ENCODE results near the gene NMNAT3.
"Not testable (repeated sequence)": the region's sequence is repeated elsewhere in the genome, so short reads cannot be mapped to it uniquely, and the experiment has no call there.

The NMNAT3 gene

DNA sequence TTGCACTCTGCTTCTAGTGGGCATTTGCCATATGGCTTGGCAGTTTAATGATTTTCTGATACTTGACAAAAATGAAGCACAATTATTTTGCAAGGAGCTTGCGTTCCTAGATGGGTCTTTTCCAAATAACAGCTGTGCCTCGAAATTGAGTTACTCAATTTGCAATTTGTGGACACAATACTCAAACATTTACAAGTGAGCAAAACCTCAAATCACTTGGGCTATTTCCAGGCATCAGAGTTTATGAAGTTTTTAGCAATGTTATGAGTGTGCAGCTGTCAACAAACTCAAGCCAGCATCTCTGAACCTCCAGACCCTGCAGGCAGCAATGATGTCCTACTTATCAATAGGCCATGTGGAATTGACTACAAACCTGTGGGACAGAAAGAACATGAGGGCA lies 41.3 kb downstream of the NMNAT3 start:
- DNase-seq (ENCODE audit: low spot score) = no peak

DNA sequence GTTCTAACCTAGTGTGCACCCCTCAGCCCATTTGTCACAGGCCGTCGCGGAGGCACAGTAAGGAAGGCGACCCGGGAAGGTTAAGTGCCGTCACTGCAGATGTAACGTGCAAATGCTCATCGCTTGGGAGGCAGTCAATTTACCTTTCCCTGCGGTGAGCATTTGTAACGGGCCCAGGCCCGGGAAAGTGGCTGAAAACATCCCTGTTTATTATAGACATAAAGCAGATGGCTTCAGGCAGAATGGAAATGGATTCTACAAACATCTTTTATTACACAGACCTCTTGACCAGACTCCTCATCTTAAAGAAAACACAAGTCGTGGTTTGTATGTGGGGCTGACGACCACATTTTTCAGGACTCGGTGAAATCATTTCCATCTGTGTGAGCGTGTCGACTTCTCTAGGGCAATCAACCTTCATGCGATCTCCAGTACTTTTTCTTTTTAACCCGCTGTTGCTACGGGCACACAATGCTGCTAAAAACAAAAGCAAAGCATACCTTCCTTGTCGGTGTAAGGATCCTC lies 43.6 kb downstream of the NMNAT3 start:
- no peak for DNase-seq (ENCODE audit: low spot score)

DNA sequence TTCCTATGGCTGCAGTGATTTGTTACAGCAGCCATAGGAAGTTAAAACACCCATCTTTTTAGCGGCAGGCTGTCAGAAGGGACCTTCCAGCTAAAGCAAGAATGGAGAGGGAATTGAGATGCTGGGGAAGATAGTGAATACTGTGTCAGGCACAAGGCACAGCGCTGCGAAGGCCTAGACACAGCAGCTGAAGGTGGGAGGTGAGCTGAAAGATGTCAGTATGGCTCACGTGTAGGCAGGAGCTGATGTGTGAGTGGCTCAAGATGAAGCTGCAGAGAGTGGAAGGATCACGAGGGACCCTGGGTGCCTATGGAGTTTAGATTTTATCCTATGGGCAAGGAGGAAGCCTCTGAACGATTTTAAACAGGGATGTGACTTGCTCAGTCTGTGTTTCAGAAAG lies 44.3 kb downstream of the NMNAT3 start:
- no peak for DNase-seq (ENCODE audit: low spot score)

DNA sequence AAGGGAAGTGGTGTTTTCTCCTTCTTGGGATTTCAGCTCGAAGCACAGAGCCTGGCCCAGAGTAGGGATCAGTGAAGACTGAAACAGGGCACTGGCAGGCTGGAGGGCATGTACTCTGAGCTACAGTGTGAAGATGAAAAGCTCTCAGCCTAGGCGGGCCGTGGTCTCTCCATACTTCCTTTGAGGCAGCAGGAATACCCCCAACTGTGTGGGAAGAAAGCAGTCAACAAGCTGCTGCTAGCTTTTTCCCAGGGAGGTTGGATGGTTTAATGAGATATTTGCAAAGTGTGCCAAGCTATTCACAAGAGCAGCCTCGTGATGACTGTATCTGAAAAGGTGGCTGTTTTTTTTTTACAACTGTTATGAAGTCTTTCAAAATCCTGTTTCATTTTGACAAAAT lies 47.2 kb downstream of the NMNAT3 start:
- peak; percentile 27 for DNase-seq (ENCODE audit: low spot score)

DNA sequence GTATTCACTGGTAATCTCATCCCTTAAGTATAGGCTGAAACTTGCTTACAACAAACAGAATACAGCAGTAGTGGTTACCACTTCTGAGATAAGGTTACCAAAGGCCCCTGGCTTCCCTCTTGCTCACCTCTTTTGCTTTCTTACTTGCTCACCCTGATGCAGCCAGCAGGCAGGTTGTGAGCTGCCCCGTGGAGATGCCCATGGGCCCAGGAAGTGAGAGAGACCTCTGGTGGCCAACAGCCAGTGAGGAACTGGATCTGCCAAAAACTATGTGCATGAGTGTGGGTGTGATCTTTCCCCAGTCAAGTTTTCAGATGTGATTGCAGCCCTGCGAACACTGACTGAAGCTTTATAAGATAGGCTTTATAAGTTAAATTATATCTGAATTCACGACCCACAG lies 48.7 kb downstream of the NMNAT3 start:
- DNase-seq (ENCODE audit: low spot score) = peak; percentile 69

DNA sequence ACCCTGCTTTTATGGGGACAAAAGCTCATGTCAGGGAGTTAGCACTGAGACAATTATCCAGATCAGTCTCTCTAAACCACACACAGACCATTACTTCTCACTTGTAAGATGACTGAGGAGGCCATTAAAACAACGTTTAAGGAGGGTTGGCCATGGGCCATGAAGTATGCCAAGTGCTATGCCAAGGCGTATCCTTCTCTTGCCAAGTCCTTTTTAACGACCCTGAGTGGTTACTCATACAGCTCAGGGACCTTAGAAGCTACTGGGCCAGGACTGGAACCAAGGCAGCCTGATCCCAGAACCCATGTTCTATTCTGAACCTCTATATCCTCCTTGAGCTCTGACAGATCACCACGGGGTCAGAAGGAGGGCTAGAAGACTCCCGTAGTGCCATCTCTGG lies 50.0 kb downstream of the NMNAT3 start:
- no peak for DNase-seq (ENCODE audit: low spot score)

DNA sequence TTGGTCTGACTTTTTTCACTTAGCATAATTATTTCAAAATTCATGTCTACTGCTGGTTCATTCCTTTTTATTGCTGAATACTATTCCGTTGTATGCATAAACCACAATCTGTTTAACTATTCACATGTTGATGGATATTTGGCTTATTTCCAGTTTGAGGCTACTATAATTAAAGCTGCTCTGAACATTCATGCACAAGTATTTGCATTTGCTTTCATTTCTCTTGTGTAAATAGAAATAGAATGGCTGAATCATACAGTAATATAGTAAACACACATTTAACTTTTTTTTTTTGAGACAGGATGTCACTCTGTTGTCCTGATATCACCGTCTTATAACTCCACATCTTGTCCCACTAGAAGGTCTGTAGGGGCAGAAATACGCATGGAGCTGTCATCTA lies 57.3 kb downstream of the NMNAT3 start:
- DNase-seq (ENCODE audit: low spot score) = no peak

DNA sequence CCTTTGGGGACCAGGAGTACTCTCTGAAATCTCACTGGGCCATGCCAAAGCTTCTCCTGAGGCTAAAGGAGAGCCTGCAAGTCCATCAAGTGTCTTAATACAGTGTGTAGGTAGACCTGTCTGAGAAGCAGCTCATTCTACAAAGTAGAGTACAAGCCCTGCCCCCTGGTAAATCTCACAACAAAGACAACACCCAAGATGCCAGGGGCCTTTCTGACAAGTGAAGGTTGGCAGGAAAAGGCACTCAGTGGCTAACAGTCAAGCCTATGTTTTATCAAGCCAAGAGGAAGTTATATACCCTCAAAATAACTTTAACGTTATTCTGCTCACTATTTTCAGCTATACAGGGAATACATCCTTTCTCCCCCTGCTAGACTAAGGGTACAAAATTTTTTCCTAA lies 58.3 kb downstream of the NMNAT3 start:
- DNase-seq (ENCODE audit: low spot score) = no peak

DNA sequence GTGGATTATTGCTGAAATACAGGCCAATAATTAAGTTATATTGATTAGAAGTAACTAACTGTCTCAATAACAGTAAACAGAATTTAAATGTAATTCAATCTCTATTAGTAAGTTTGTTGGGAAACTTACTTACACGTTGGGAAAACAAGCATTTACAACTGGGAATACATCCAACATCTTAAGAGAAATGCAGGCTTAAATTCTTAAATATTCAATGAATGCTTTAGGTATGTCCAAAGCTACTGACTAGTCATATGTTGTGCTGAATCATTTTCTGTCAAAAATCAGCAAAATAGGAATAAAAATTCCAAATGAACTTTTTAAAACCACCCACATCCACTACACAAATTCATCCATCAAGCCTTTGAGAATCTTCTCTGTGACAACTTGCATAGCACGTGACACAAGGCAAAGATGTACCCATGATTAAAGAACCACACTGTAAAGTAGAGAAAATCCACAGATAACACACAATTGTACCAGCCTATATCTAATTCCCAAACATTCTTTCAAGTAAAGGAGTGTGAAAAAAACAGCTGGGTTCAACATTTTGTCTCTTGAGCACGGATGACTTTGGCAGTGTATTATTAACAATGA lies 60.0 kb downstream of the NMNAT3 start:
- no peak for DNase-seq (ENCODE audit: low spot score)

DNA sequence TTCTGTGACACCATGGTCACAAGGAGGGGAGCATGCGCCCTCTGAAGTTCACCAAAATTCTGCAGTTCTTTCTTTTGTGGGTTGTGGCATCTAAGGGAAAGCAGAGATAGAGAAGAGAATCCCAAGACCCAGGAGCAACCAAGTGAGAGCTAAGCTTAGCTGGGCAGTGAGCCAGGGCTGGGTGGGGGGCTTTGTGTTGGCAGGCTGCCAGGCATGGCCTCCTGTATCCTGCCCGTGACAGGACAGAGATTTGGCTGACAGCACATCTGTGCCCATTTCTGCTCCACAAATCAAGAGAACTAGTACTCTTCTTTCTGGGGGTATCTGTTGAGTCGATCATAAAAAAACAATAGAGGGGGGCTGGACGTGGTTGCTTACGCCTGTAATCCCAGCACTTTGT lies 66.2 kb downstream of the NMNAT3 start:
- DNase-seq (ENCODE audit: low spot score) = no peak

DNA sequence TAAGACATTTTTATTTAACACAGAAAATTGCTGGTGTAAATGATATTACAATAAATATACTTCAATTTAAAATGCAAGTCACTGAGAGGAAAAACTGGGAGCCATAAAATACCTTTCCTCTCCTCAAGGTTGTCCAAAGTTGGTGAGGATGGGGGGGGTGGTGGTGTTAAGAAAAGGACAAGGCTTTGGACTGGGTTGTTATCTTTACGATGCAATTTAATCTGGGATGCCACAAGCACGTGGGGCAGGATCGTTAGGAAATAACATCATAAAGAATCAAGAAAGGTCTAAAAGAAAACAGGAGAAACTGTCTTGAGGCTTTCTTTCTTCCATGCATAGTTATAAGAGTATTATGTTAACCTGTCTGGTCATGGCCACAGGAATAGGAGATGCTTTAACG lies 66.9 kb downstream of the NMNAT3 start:
- DNase-seq (ENCODE audit: low spot score) = no peak

DNA sequence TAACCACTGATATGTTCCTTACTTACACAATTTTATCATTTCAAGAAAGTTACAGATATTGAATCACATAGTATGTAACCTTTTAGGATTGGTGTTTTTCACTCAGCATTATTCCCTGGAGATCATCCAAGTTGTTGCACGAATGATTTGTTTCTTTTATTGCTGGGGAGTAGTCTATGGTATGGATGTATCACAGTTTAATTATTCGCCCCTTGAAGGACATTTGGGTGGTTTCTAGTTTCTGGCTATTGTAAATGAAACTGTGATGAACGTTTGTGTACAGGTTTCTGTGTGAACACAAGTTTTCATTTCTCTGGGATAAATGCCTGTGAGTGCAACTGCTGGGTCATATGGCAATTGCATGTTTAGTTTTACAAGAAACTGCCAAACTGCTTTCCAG lies 68.8 kb downstream of the NMNAT3 start:
- no peak for DNase-seq (ENCODE audit: low spot score)

DNA sequence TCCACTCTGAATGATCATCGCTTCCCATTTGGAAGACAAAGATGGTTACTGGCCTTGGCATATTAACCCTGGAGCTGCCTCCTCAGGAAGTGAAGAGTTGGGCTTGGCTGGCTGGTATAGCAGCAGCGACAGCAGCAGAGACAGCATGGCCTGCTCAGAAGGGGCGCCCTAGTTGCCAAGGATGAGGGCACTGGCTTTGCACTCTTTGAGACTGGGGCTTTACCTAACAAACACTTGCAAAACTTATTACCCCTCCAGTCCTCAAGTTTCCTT lies 69.7 kb downstream of the NMNAT3 start:
- DNase-seq (ENCODE audit: low spot score) = no peak

DNA sequence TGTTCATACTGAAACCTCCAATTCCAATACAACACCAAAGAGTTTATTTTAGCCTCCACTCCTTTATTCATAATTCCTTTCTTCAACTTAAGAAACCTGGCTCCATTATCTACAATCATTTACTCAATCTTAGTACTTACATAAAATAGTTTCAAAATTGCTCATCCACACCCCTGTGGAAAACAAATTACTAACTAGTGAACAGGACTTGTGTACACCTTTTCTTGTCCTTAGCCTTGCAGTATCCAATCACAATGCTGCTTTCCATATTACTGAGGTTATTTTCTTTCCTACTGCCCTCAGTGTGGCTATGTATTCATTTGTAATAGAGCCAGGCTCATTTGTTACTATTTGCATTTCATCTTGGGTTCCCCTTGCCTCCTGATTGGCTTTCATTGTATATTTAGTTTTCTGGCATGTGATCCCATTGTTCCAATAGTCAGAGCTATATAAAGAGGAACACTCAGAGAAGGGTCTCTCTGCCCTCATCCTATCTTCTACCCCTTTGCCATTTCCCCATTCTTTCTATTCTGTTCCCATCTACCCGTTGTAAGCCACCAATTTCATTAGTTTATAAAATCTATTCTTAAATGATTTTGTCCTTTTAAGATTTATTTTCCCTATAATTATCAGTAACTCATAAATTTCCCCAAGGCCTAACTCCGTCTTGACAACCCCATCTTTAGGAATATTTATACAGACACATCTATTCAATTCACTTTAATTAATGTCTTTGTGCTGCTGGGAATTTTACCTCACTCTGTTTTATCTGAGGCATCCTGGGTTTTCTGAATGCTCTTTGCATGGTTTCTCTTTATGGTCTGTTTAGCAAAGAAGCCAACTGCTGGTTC lies 70.3 kb downstream of the NMNAT3 start:
- DNase-seq (ENCODE audit: low spot score) = no peak

DNA sequence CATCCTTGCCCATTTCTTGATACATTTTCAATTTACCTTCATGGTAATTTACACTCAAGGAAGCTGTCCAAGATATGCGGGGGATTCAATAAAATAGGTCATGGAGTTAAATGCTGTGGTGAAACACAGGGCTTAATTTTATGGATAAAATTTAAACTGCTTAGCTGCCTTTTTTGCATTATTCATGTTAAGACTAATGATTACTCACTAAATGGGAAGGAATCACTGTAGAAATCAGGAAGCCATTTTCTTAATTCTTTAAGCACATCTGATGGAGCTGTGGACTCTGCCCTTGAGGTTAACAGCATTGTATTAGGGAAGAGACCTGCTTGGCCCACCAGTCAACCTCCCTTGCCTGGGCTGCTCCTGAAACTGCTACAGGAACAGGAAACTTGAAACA lies 75.8 kb downstream of the NMNAT3 start:
- DNase-seq (ENCODE audit: low spot score) = no peak

DNA sequence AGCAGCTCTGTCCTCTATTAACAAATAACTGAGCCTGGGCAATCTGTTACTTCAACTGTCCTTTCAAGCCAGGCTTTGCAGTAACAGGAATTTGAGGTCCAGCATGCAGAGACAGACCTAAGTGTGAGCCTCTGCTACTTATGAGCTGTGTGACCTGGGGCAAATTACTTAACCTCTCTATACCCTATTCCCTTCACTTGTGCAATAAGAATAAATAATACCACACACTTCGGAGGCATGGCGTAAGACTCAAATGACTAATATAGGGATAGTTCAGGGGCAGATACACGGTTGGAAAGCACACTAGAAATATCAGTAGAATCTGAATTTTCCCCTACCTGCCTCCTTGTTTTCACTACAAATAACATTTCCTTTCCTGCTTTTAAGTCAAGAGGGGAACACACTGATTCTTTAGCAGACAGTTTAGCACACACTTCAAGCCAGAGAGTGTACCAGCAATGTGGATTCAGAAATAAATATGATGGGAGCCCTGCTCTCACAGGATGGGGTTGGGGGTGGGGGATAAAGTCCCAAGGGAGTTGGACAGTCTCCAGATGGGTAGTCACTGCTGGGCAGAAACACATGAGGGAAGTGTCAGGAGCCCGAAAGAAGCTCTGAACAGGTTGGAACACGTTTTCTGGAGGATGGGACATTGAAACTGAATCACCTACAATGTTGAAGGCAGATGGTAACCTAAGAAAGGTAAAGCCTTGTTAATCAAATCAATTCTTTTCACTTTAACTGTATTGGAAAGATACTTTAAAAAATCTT lies 76.4 kb downstream of the NMNAT3 start:
- DNase-seq (ENCODE audit: low spot score) = no peak

DNA sequence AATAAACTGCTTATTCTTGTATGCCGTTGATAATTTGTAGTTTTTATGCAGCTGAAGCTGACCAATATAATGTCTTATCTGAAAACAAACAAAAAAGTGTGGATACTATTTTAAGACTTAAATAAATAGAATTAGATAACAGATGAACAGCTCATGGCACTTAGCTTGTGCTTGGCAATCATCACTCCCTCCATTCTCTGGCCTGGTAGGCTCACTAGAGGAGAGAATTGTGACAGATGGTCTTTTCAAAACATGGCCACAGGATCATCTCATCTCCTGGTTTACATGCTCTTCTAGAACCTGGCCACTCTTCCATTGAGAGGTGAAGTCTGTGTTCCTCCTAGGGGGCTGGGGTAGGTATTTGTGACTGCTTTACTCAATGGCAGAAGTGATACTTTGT lies 79.8 kb downstream of the NMNAT3 start:
- DNase-seq (ENCODE audit: low spot score) = no peak

DNA sequence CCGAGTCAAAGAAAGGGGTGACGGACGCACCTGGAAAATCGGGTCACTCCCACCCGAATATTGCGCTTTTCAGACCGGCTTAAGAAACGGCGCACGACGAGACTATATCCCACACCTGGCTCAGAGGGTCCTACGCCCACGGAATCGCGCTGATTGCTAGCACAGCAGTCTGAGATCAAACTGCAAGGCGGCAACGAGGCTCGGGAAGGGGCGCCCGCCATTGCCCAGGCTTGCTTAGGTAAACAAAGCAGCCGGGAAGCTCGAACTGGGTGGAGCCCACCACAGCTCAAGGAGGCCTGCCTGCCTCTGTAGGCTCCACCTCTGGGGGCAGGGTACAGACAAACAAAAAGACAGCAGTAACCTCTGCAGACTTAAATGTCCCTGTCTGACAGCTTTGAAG lies 86.6 kb downstream of the NMNAT3 start:
- not testable (repeated sequence) for DNase-seq (ENCODE audit: low spot score)

DNA sequence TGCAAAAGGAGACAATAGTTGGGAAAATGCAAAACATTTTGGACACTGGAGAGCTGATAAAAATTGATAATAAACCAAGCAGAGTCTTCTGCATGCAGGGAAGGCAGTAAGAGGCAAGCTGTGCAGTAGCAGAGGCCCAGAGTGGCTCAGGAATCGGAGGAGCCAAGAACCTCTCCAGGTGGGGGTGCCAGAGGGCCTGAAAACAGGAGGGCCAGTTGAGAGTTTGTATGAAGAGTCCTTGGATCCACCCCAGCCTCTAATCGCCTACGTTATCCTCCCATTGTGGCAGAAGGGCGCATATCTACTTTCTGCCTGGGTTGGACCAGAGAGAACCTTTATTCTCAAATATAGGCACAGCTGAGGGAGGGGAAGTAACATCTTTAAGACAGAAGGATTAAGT lies 89.3 kb downstream of the NMNAT3 start:
- DNase-seq (ENCODE audit: low spot score) = peak; percentile 70

DNA sequence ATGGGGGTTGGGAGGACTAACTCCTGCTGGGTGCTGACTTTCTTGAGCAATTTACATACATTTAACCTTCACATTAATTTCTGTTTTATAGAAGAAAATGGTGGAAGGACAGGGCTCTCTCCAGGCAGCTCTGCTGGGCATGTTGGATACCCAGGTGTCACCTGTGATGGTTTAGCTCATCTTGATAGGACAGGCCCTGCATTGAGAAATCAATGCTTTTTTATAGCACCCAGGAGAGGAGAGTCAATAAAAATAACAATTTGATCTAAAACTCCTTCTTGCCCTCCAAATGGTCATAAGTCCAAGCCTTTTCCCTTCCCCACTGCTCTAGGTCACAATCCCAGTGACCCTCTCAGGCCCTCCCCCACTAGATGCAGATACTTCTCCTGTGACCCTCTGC lies 90.0 kb downstream of the NMNAT3 start:
- no peak for DNase-seq (ENCODE audit: low spot score)

DNA sequence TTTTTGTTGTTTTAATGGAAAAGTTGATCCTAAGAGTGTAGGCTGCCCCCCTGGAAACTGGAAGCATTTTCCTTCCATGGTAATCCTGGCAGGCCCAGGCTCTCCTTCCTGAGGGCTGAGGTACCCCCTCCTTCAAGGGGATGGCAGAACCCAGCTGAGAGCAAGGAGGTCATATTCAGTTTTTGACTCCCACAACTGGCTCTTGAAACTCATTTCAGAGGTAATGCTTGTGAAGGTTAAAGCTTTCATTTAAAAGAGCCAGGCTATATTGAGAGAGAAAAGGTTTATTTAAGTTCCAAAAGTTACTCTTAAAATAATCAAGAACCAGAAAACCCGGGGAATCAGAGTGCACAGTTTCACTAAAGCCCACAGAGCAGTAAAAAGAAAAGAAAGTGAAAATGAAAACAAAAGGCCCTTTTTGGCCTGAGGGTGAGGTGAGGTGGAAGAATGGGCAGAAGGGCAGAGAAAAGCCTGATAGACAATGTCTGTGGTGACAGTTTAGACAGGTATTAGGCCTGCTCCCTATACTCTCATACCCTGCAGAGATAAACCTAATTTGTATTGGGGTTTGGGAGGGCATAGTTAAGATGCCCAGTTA lies 91.3 kb downstream of the NMNAT3 start:
- no peak for DNase-seq (ENCODE audit: low spot score)

DNA sequence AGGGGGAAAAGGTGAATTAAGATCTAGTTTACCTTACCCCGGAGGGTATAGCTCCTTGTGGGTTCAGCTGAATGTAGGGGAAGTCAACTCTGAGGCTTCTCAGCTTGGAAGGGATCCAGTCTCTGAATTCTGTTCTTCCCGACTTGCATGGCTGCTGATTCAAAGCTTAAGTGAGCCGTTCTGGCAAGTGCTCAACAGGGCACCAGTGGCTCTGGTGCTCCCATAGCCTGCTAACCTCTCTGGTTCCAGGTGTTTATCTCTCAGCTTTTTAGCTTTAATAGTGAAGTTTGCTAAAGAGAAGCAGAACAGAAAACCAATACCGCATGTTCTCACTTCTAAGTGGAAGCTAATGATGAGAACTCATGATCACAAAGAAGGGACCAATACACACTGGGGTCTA lies 92.0 kb downstream of the NMNAT3 start:
- no peak for DNase-seq (ENCODE audit: low spot score)

DNA sequence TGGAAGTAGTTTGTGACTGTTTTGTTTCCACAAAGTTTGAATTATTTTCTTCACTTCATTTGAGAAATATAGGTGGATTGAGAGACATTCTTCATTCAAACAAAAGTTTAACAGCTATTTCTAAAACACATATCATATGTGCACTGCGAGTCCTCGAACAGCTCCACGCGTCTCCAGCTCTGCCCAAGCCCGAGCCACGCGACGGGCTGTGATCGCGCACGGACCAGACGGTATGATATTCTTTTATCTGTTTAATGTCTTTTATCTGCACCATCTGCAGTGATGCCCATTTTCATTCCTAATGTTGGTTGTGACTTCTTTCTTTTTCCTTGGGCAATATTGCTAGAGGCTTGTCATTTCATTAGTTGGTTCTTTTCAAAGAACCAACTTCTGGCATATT lies 94.1 kb downstream of the NMNAT3 start:
- not testable (repeated sequence) for DNase-seq (ENCODE audit: low spot score)

Data from iPS-NIHi11 (cell line).